Parathyroid adenoma (tissue), 2 donors: ENCODE measurements around the gene SH3GL1.

Source experiments
- H2AFZ ChIP-seq: fragments of 300-600 bp; sonication (generic); one replicate; pipeline ENCODE4 v1.7.0; 2017; ENCODE audit warnings: antibody characterized with exemption, mild to moderate bottlenecking
- H3K27ac ChIP-seq: fragments of 300-600 bp; sonication (generic); one replicate; pipeline ENCODE4 v1.7.0; 2017
- H3K27me3 ChIP-seq: fragments of 300-600 bp; sonication (generic); one replicate; pipeline ENCODE4 v1.7.0; 2017; ENCODE audit warnings: low read length; ENCODE audit not compliant: control insufficient read depth, insufficient read depth
- H3K36me3 ChIP-seq: fragments of 300-600 bp; sonication (generic); one replicate; pipeline ENCODE4 v1.7.0; 2017; ENCODE audit warnings: low read length; ENCODE audit not compliant: control insufficient read depth, insufficient read depth
- H3K4me1 ChIP-seq: fragments of 300-600 bp; sonication (generic); one replicate; pipeline ENCODE4 v1.7.0; 2017; ENCODE audit warnings: control low read depth
- H3K4me2 ChIP-seq: fragments of 300-600 bp; sonication (generic); one replicate; pipeline ENCODE4 v1.7.0; 2017; ENCODE audit warnings: low read length
- H3K4me3 ChIP-seq: fragments of 300-600 bp; sonication (generic); one replicate; pipeline ENCODE4 v1.7.0; 2017; ENCODE audit warnings: low read depth, low read length
- H3K79me2 ChIP-seq: fragments of 300-600 bp; sonication (generic); one replicate; pipeline ENCODE4 v1.7.0; 2017; ENCODE audit warnings: control low read depth
- H3K9ac ChIP-seq: fragments of 300-600 bp; sonication (generic); one replicate; pipeline ENCODE4 v1.7.0; 2017; ENCODE audit warnings: mild to moderate bottlenecking
- H3K9me3 ChIP-seq: fragments of 300-600 bp; sonication (generic); one replicate; pipeline ENCODE4 v1.7.0; 2017; ENCODE audit warnings: low read length; ENCODE audit not compliant: control insufficient read depth
- CTCF ChIP-seq: fragments of 300-600 bp; sonication (generic); IDR thresholded peaks from one replicate; pipeline ENCODE4 v1.7.0; 2017; ENCODE audit warnings: antibody characterized with exemption, mild to moderate bottlenecking
- donor health status: primary hyperparathyroidism.

Gene SH3GL1

GRCh38 chr19:4366666-4367335, 33.5 kb downstream of the SH3GL1 start:
- no peak overlapping the region for H3K4me3 ChIP-seq
- no peak overlapping the region for H3K4me2 ChIP-seq
- H2AFZ ChIP-seq, result no peak overlapping the region
- peaks cover 39% of the 10 kb centered on the region for H3K79me2 ChIP-seq
- TF ChIP-seq CTCF, result no peak
- no peaks in the 10 kb centered on the region for H3K9me3 ChIP-seq
- no peaks in the 10 kb centered on the region for H3K27me3 ChIP-seq
- H3K4me1 ChIP-seq, result peaks cover 38% of the 10 kb centered on the region
- H3K27ac ChIP-seq, result no peak overlapping the region
- H3K36me3 ChIP-seq, result no peaks in the 10 kb centered on the region
- no peak overlapping the region for H3K9ac ChIP-seq

GRCh38 chr19:4365791-4366665, 34.3 kb downstream of the SH3GL1 start:
- Histone ChIP-seq H3K27me3 (no peaks in the 10 kb centered on the region), H3K9me3 (no peaks in the 10 kb centered on the region), H3K9ac (no peak overlapping the region), H3K27ac (no peak overlapping the region), H3K4me3 (no peak overlapping the region), H3K4me1 (peaks cover 30% of the 10 kb centered on the region), H3K79me2 (peaks cover 37% of the 10 kb centered on the region), H3K4me2 (no peak overlapping the region), H2AFZ (no peak overlapping the region), H3K36me3 (no peaks in the 10 kb centered on the region)
- TF ChIP-seq CTCF, result no peak

- peaks cover 25% of the 10 kb centered on the region for H3K4me1 ChIP-seq
- H3K27ac ChIP-seq, result no peak overlapping the region
- no peak overlapping the region for H3K4me3 ChIP-seq
- H3K36me3 ChIP-seq, result no peaks in the 10 kb centered on the region
- H3K79me2 ChIP-seq, result peaks cover 35% of the 10 kb centered on the region
- TF ChIP-seq CTCF, result no peak
- no peaks in the 10 kb centered on the region for H3K27me3 ChIP-seq
- H3K9ac ChIP-seq, result no peak overlapping the region
- no peak overlapping the region for H3K4me2 ChIP-seq
- H2AFZ ChIP-seq, result no peak overlapping the region
- H3K9me3 ChIP-seq, result no peaks in the 10 kb centered on the region
These were observed 35.0 kb downstream of the SH3GL1 start for GRCh38 chr19:4365341-4365740.

GRCh38 chr19:4363571-4364304, 36.6 kb downstream of the SH3GL1 start:
- no peak overlapping the region for H3K4me3 ChIP-seq
- no peak overlapping the region for H3K27ac ChIP-seq
- H3K79me2 ChIP-seq, result peaks cover 28% of the 10 kb centered on the region
- H3K36me3 ChIP-seq, result no peaks in the 10 kb centered on the region
- no peaks in the 10 kb centered on the region for H3K9me3 ChIP-seq
- no peaks in the 10 kb centered on the region for H3K27me3 ChIP-seq
- TF ChIP-seq CTCF, result no peak
- H3K9ac ChIP-seq, result no peak overlapping the region
- H3K4me1 ChIP-seq, result peaks cover 10% of the 10 kb centered on the region
- no peak overlapping the region for H2AFZ ChIP-seq
- H3K4me2 ChIP-seq, result no peak overlapping the region
